22Rv1 (cell line): Measurements from ENCODE around the gene NECTIN1.

Source experiments
- ZFX ChIP-seq: fragments of 450-650 bp; IDR thresholded peaks from 2 replicates; pipeline ENCODE4 v1.6.1; 2017; ENCODE audit warnings: antibody characterized with exemption, borderline replicate concordance
- TF ChIP-seq, protein P1 (sequence below): fragments of 450-650 bp; IDR thresholded peaks from 2 replicates; pipeline ENCODE4 v1.5.1; 2017; ENCODE audit warnings: mild to moderate bottlenecking

DNA sequence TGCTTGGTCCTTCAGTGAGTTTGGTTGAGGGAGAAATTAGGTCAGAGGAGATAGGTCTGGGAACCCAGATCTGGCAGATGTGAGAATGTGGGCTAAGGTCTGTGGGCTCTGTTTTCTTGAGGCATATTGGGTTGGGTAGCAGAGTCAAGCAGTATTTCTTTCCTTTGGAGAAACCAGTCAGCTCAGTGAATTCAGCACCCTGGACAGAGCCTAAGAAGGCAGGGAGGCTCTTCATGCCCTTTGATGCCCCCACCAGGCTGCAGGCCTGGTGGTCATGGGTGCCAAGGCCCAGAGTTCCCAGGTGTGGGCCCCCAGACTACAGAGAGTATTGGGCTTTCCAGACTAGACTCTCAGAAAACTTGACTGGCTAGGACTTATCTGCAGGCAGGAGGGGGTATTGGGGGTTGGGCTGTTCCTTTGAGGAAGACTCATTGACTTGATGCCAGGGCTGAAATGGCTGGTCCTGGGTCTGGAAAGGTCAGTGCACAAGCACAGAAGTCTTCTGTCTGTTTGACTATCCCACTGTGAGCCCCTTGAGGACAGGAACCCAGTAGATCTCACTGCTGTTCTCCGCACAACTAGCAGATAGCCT, 45.3 kb upstream of the NECTIN1 start:
- TF ChIP-seq, protein P1, sequence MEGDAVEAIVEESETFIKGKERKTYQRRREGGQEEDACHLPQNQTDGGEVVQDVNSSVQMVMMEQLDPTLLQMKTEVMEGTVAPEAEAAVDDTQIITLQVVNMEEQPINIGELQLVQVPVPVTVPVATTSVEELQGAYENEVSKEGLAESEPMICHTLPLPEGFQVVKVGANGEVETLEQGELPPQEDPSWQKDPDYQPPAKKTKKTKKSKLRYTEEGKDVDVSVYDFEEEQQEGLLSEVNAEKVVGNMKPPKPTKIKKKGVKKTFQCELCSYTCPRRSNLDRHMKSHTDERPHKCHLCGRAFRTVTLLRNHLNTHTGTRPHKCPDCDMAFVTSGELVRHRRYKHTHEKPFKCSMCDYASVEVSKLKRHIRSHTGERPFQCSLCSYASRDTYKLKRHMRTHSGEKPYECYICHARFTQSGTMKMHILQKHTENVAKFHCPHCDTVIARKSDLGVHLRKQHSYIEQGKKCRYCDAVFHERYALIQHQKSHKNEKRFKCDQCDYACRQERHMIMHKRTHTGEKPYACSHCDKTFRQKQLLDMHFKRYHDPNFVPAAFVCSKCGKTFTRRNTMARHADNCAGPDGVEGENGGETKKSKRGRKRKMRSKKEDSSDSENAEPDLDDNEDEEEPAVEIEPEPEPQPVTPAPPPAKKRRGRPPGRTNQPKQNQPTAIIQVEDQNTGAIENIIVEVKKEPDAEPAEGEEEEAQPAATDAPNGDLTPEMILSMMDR = no peak
- no peak for TF ChIP-seq ZFX
